H9 (cell line): ENCODE measurements around the gene MYD88. TPM values are rescaled to one million over a fixed set of nuclear protein-coding genes. Genes with fewer than 3 reads are reported as not detected.

Experiments
- DNase-seq: peaks from one replicate; pipeline ENCODE4 v3.0.0-alpha.2; 2017
- H2AFZ ChIP-seq: one replicate; pipeline ENCODE4 v1.6.1; 2013; ENCODE audit warnings: mild to moderate bottlenecking, low read length, control low read depth, moderate library complexity
- H2AK5ac ChIP-seq: 2 replicates; pipeline ENCODE4 v1.6.1; 2013; ENCODE audit warnings: low read length, control low read depth, mixed read lengths; ENCODE audit not compliant: insufficient read length
- H2BK120ac ChIP-seq: one replicate; pipeline ENCODE4 v1.6.1; 2013; ENCODE audit warnings: low read depth, mild to moderate bottlenecking, low read length, control low read depth, inconsistent platforms; ENCODE audit not compliant: poor library complexity, severe bottlenecking
- H2BK12ac ChIP-seq: 2 replicates; pipeline ENCODE4 v1.6.1; 2013; ENCODE audit warnings: low read length, control low read depth, mixed read lengths, low read depth; ENCODE audit not compliant: insufficient read length
- H2BK15ac ChIP-seq: 2 replicates; pipeline ENCODE4 v1.6.1; 2013; ENCODE audit warnings: low read depth, low read length, control low read depth
- H2BK20ac ChIP-seq: one replicate; pipeline ENCODE4 v1.6.1; 2013; ENCODE audit warnings: low read depth, mild to moderate bottlenecking, low read length, control low read depth, inconsistent platforms; ENCODE audit not compliant: poor library complexity, severe bottlenecking
- H2BK5ac ChIP-seq: 2 replicates; pipeline ENCODE4 v1.6.1; 2013; ENCODE audit warnings: low read length, control low read depth, mixed read lengths; ENCODE audit not compliant: insufficient read length
- H3K14ac ChIP-seq: 2 replicates; pipeline ENCODE4 v1.6.1; 2013; ENCODE audit warnings: low read length, control low read depth; ENCODE audit not compliant: insufficient read depth
- H3K18ac ChIP-seq: 2 replicates; pipeline ENCODE4 v1.6.1; 2013; ENCODE audit warnings: low read depth, mild to moderate bottlenecking, mixed read lengths, low read length, control low read depth; ENCODE audit not compliant: insufficient read length
- H3K23ac ChIP-seq: 2 replicates; pipeline ENCODE4 v1.6.1; 2013; ENCODE audit warnings: low read length, control low read depth, mixed read lengths, low read depth; ENCODE audit not compliant: insufficient read length
- H3K23me2 ChIP-seq: 2 replicates; pipeline ENCODE4 v1.6.1; 2013; ENCODE audit warnings: low read depth, mild to moderate bottlenecking, mixed read lengths, low read length, control low read depth; ENCODE audit not compliant: insufficient read length, poor library complexity, severe bottlenecking
- H3K27ac ChIP-seq: 2 replicates; pipeline ENCODE4 v1.5.1; 2013; ENCODE audit warnings: low read length, control low read depth, mixed read lengths, low read depth; ENCODE audit not compliant: insufficient read length
- H3K27me3 ChIP-seq: 2 replicates; pipeline ENCODE4 v1.6.1; 2013; ENCODE audit warnings: low read length, control low read depth, inconsistent platforms; ENCODE audit not compliant: insufficient read depth
- H3K4ac ChIP-seq: 2 replicates; pipeline ENCODE4 v1.6.1; 2013; ENCODE audit warnings: low read depth, mild to moderate bottlenecking, control low read depth, inconsistent platforms, low read length, moderate library complexity
- H3K4me1 ChIP-seq: 2 replicates; pipeline ENCODE4 v1.6.1; 2013; ENCODE audit warnings: low read length, control low read depth, inconsistent platforms; ENCODE audit not compliant: insufficient read depth
- H3K4me2 ChIP-seq: 2 replicates; pipeline ENCODE4 v1.6.1; 2013; ENCODE audit warnings: low read length, control low read depth, mixed read lengths; ENCODE audit not compliant: insufficient read length, insufficient read depth
- H3K56ac ChIP-seq: 2 replicates; pipeline ENCODE4 v1.6.1; 2013; ENCODE audit warnings: low read depth, mild to moderate bottlenecking, mixed read lengths, low read length, control low read depth; ENCODE audit not compliant: insufficient read length
- H3K79me1 ChIP-seq: 2 replicates; pipeline ENCODE4 v1.6.1; 2013; ENCODE audit warnings: low read depth, mild to moderate bottlenecking, moderate library complexity, low read length, control low read depth, inconsistent platforms; ENCODE audit not compliant: insufficient read depth, poor library complexity, severe bottlenecking
- H3K79me2 ChIP-seq: 2 replicates; pipeline ENCODE4 v1.6.1; 2013; ENCODE audit warnings: low read length, control low read depth, inconsistent platforms; ENCODE audit not compliant: insufficient read depth
- H3K9ac ChIP-seq: 2 replicates; pipeline ENCODE4 v1.6.1; 2013; ENCODE audit warnings: low read length, control low read depth, mixed read lengths; ENCODE audit not compliant: insufficient read length; ENCODE audit errors: extremely low read depth
- H3K9me3 ChIP-seq: one replicate; pipeline ENCODE4 v1.6.1; 2013; ENCODE audit warnings: low read depth, low read length, inconsistent platforms; ENCODE audit not compliant: control insufficient read depth
- H3T11ph ChIP-seq: one replicate; pipeline ENCODE4 v1.6.1; 2013; ENCODE audit warnings: mild to moderate bottlenecking, low read length, control low read depth, inconsistent platforms
- H4K20me1 ChIP-seq: one replicate; pipeline ENCODE4 v1.6.1; 2013; ENCODE audit not compliant: control insufficient read depth, insufficient read length, insufficient read depth
- H4K5ac ChIP-seq: 2 replicates; pipeline ENCODE4 v1.6.1; 2013; ENCODE audit warnings: low read depth, mild to moderate bottlenecking, mixed read lengths, low read length, control low read depth; ENCODE audit not compliant: insufficient read length
- H4K8ac ChIP-seq: replicated peaks from 2 replicates; pipeline ENCODE4 v1.6.1; 2013; ENCODE audit warnings: low read length, control low read depth, mixed read lengths, low read depth; ENCODE audit not compliant: insufficient read length
- H4K91ac ChIP-seq: 2 replicates; pipeline ENCODE4 v1.6.1; 2013; ENCODE audit warnings: low read depth, mild to moderate bottlenecking, moderate library complexity, mixed read lengths, low read length, control low read depth; ENCODE audit not compliant: insufficient read length
- H3K27ac Mint-ChIP-seq, 3 experiments: 2 replicates in 2 of 3; 3 replicates in 1 of 3; pipeline ENCODE4 v1.8.0; 2020 to 2021; ENCODE audit warnings: mixed read lengths in 3 of 3, mild to moderate bottlenecking in 1 of 3, moderate library complexity in 1 of 3
- H3K27me3 Mint-ChIP-seq: 2 replicates; pipeline ENCODE4 v1.8.0; 2021; ENCODE audit warnings: low read depth, mild to moderate bottlenecking, moderate library complexity, mixed read lengths
- H3K36me3 Mint-ChIP-seq, 3 experiments: 2 replicates in 2 of 3; 3 replicates in 1 of 3; pipeline ENCODE4 v1.8.0; 2020 to 2021; ENCODE audit warnings: low read depth in 3 of 3, mixed read lengths in 3 of 3; ENCODE audit not compliant: insufficient read depth in 1 of 3
- H3K4me1 Mint-ChIP-seq, 2 experiments: 2 replicates each; pipeline ENCODE4 v1.8.0; 2020; ENCODE audit warnings: mixed read lengths in 2 of 2
- H3K4me3 Mint-ChIP-seq, 2 experiments: 2 replicates in 1 of 2; 3 replicates in 1 of 2; pipeline ENCODE4 v1.8.0; 2020 to 2021; ENCODE audit warnings: mild to moderate bottlenecking in 2 of 2, mixed read lengths in 2 of 2, moderate library complexity in 1 of 2
- H3K9me3 Mint-ChIP-seq, 2 experiments: 2 replicates in 1 of 2; 3 replicates in 1 of 2; pipeline ENCODE4 v1.8.0; 2020; ENCODE audit warnings: mild to moderate bottlenecking in 2 of 2, mixed read lengths in 2 of 2, moderate library complexity in 1 of 2
- CTCF ChIP-seq: fragments of 200-600 bp; sonication (generic); conservative IDR thresholded peaks from 3 replicates; pipeline ENCODE4 v1.8.0; 2021; ENCODE audit warnings: antibody characterized with exemption, mild to moderate bottlenecking
- WGBS: extraction: QIAGEN DNeasy Blood & Tissue Kit; methylation state at CpG from one replicate; pipeline ENCODE4 v1.1.7; 2013; ENCODE audit warnings: missing lambda C conversion rate, low lambda C conversion rate, mixed read lengths; ENCODE audit not compliant: insufficient read length; ENCODE audit errors: extremely low coverage; 5-methylcytosine and 5-hydroxymethylcytosine counted together
- total RNA-seq: library from RNA; stranded (reverse); gene quantifications from 2 replicates; pipeline ENCODE4 v1.2.1, GENCODE V29; 2021

MYD88 gene
- total RNA-seq, 1 experiment from 2014 or later = 33.4 TPM

- H3K56ac ChIP-seq = no peak overlapping the region
- no peaks in the 10 kb centered on the region for H3K79me2 ChIP-seq
- H3T11ph ChIP-seq = no peak overlapping the region
- Mint-ChIP-seq H3K4me3 (no peak overlapping the region; a peak in 1 of 5 replicates), H3K9me3 (no peaks in the 10 kb centered on the region; a peak in 1 of 5 replicates), H3K27ac (no peak overlapping the region), H3K27me3 (peaks cover 15% of the 10 kb centered on the region), H3K4me1 (peaks cover 0 to 3% of the 10 kb centered on the region in 2 experiments; a peak in 1 of 4 replicates), H3K36me3 (peaks cover 19 to 52% (median 30%) of the 10 kb centered on the region in 3 experiments; a peak in 6 of 7 replicates)
- no peak overlapping the region for H3K9ac ChIP-seq
- no peak overlapping the region for H2BK15ac ChIP-seq
- no peaks in the 10 kb centered on the region for H3K4me1 ChIP-seq
- no peak overlapping the region for H3K18ac ChIP-seq
- no peak for TF ChIP-seq CTCF
- no peak overlapping the region for H4K91ac ChIP-seq
- no peak overlapping the region for H2AFZ ChIP-seq
- H3K27ac ChIP-seq = no peak overlapping the region
- no peak overlapping the region for H3K23ac ChIP-seq
- H3K4ac ChIP-seq = no peak overlapping the region
- no peak overlapping the region for H4K5ac ChIP-seq
- H3K9me3 ChIP-seq = no peaks in the 10 kb centered on the region
- no peak overlapping the region for H2BK120ac ChIP-seq
- WGBS = no CpG with 5 or more reads among the region's 13 CpGs
- no peak overlapping the region for H4K8ac ChIP-seq
- H3K27me3 ChIP-seq = no peaks in the 10 kb centered on the region
- H3K79me1 ChIP-seq = no peaks in the 10 kb centered on the region
- no peak overlapping the region for H2AK5ac ChIP-seq
- H4K20me1 ChIP-seq = no peaks in the 10 kb centered on the region
- no peaks in the 10 kb centered on the region for H3K23me2 ChIP-seq
- no peak overlapping the region for H3K14ac ChIP-seq
- H2BK12ac ChIP-seq = no peak overlapping the region
- H3K4me2 ChIP-seq = no peak overlapping the region
- H2BK5ac ChIP-seq = no peak overlapping the region
- no peak for DNase-seq
- H2BK20ac ChIP-seq = no peak overlapping the region
Measured at GRCh38 chr3:38118421-38119247, 19.8 kb upstream of the MYD88 start.
